ENCODE measurements around the gene CDA.

CDA gene

DNA sequence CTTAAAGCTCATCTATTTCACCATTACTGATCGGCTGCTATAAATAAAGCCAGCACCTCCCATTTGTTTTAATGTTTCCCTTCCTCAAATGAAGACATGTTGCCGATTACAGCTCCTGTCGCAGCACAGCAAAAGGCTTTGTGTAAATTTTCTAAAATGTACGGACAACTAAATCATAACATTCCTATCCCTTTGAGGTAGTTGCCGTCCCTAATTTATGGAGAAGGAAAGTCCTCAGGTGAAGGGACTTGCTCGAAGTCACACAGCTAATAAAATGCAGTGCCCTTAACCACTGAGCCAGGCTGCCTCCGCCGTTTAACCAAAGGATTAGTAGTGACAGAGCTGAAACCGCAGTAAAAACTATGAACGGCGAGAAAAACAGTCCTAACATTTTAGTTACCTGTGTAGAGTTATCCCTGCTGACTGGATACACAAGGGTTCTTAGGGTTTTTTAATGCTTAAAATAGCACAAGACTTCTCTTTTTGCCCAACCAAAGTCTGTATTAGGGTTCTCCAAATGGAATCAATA is 45.2 kb downstream of the CDA start:
- H3K27me3 ChIP-seq: no peaks in the 10 kb centered on the region
- peak overlapping the region; percentile 95 for H3K4me3 ChIP-seq (ENCODE audit: low read depth in 1 of 2, low read length in 1 of 2)
- peaks cover 19 to 23% of the 10 kb centered on the region in 2 experiments for H3K4me1 ChIP-seq (ENCODE audit: control insufficient read depth in 1 of 2, insufficient read depth in 1 of 2, low read depth in 1 of 2, low read length in 1 of 2)
- H3K9me3 ChIP-seq: no peaks in the 10 kb centered on the region
- no peak for TF ChIP-seq CTCF (IDR thresholded peaks at IDR 0.05)
- peak overlapping the region; percentile 99 for H3K27ac ChIP-seq
- H3K36me3 ChIP-seq: peaks cover 29% of the 10 kb centered on the region

DNA sequence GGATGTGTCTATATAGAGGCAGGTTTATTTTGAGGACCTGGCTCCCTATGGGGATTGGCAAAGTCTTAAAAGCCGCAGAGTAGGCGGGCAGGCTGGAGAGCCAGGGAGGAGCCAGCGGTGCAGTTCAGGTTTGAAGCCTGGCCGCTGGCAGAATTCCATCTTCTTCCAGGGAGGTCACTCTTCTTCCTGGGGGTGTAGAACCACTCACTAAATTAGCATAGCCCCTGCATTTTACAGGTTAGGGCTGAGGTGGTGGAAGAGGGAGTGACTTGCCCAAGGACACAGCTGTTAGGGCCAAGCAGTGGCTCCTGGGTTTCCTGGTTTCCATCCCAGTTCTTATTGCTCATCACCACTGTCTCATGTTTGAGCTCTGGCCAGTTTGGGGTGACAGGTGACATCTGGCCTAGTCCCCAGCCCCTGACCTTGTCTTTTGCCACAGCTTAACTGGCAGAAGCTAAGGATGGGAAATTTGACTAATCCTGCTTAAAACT is 45.7 kb downstream of the CDA start:
- Histone ChIP-seq H3K27me3 (no peaks in the 10 kb centered on the region), H3K27ac (peak overlapping the region; percentile 99), H3K4me3 (ENCODE audit: low read depth in 1 of 2, low read length in 1 of 2) (peak overlapping the region; percentile 95), H3K9me3 (no peaks in the 10 kb centered on the region), H3K4me1 (ENCODE audit: control insufficient read depth in 1 of 2, insufficient read depth in 1 of 2, low read depth in 1 of 2, low read length in 1 of 2) (peaks cover 19 to 23% of the 10 kb centered on the region in 2 experiments), H3K36me3 (peaks cover 34% of the 10 kb centered on the region)
- TF ChIP-seq CTCF (IDR thresholded peaks at IDR 0.05): no peak

GRCh38 chr1:20636785-20637347 is 48.0 kb downstream of the CDA start:
- H3K36me3 ChIP-seq: peaks cover 57% of the 10 kb centered on the region
- no peaks in the 10 kb centered on the region for H3K27me3 ChIP-seq
- TF ChIP-seq CTCF (IDR thresholded peaks at IDR 0.05): no peak
- no peaks in the 10 kb centered on the region for H3K9me3 ChIP-seq
- H3K4me1 ChIP-seq (ENCODE audit: control insufficient read depth in 1 of 2, insufficient read depth in 1 of 2, low read depth in 1 of 2, low read length in 1 of 2): peaks cover 19 to 23% of the 10 kb centered on the region in 2 experiments
- no peak overlapping the region for H3K27ac ChIP-seq
- H3K4me3 ChIP-seq (ENCODE audit: low read depth in 1 of 2, low read length in 1 of 2): no peak overlapping the region

- Histone ChIP-seq H3K27me3 (no peaks in the 10 kb centered on the region), H3K9me3 (no peaks in the 10 kb centered on the region), H3K4me3 (ENCODE audit: low read depth in 1 of 2, low read length in 1 of 2) (no peak overlapping the region), H3K27ac (no peak overlapping the region), H3K4me1 (ENCODE audit: control insufficient read depth in 1 of 2, insufficient read depth in 1 of 2, low read depth in 1 of 2, low read length in 1 of 2) (peaks cover 2 to 3% of the 10 kb centered on the region in 2 experiments), H3K36me3 (peaks cover 90% of the 10 kb centered on the region)
- TF ChIP-seq CTCF (IDR thresholded peaks at IDR 0.05): peak; percentile 77
Measured at GRCh38 chr1:20640183-20640597, 51.3 kb downstream of the CDA start.

DNA sequence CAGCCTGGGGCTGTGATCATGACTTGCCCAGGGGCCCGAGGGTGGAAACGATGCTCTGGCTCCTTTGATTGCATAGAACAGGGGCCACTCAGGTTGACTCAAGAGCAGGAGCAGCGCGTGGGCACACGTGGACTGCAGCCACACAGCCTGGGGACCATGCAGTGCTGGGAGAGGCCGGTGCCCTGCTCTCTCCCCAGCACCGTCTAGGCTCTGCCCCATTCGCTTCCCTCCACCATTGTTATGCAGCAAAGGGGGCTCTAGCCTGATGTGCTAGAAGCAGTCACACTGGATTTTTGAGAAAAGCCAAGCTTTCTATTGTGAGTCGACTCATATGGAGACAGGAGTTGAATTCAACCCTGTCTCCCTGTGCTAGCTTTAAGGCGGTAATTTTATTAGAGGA is 53.1 kb downstream of the CDA start:
- H3K27ac ChIP-seq: no peak overlapping the region
- no peaks in the 10 kb centered on the region for H3K27me3 ChIP-seq
- no peaks in the 10 kb centered on the region for H3K4me1 ChIP-seq (ENCODE audit: control insufficient read depth in 1 of 2, insufficient read depth in 1 of 2, low read depth in 1 of 2, low read length in 1 of 2)
- no peak for TF ChIP-seq CTCF (IDR thresholded peaks at IDR 0.05)
- no peaks in the 10 kb centered on the region for H3K9me3 ChIP-seq
- no peak overlapping the region for H3K4me3 ChIP-seq (ENCODE audit: low read depth in 1 of 2, low read length in 1 of 2)
- H3K36me3 ChIP-seq: peaks cover 97% of the 10 kb centered on the region

All from neutrophil (primary cell).